Neural cell (in vitro differentiated cells): ENCODE measurements around the gene MAGI2.

Experiments
- CTCF ChIP-seq: fragments of 450-650 bp; IDR thresholded peaks from 2 replicates; pipeline ENCODE4 v1.5.1; 2014; ENCODE audit warnings: antibody characterized with exemption, mild to moderate bottlenecking, moderate library complexity; ENCODE audit not compliant: poor library complexity, severe bottlenecking
- EP300 ChIP-seq: fragments of 450-650 bp; conservative IDR thresholded peaks from 2 replicates; pipeline ENCODE4 v1.6.1; 2014; ENCODE audit warnings: antibody characterized with exemption, mild to moderate bottlenecking, moderate library complexity; ENCODE audit not compliant: poor library complexity, severe bottlenecking
- EZH2 ChIP-seq: fragments of 200-600, 300-800 bp; shearing (Covaris generic), sonication (generic); IDR thresholded peaks from 2 replicates; pipeline ENCODE4 v1.6.1; 2014; ENCODE audit warnings: antibody characterized with exemption, low read length, borderline replicate concordance, mild to moderate bottlenecking; ENCODE audit not compliant: insufficient read depth, poor library complexity, severe bottlenecking
- POLR2AphosphoS5 ChIP-seq: IDR thresholded peaks from 2 replicates; pipeline ENCODE4 v1.6.1; 2012
- REST ChIP-seq: IDR thresholded peaks from 2 replicates; pipeline ENCODE4 v1.6.1; 2012; ENCODE audit warnings: borderline replicate concordance
- SMC3 ChIP-seq: fragments of 450-650 bp; conservative IDR thresholded peaks from 2 replicates; pipeline ENCODE4 v1.6.1; 2014; ENCODE audit warnings: antibody characterized with exemption, mild to moderate bottlenecking, moderate library complexity; ENCODE audit not compliant: poor library complexity

GRCh38 chr7:79216236-79216635, 237.2 kb downstream of the MAGI2 start:
- TF ChIP-seq REST, result no peak
- no peak for TF ChIP-seq CTCF
- TF ChIP-seq EZH2, result no peak
- no peak for TF ChIP-seq SMC3
- TF ChIP-seq EP300, result no peak
- no peak for TF ChIP-seq POLR2AphosphoS5
